Activated CD4-positive, alpha-beta T cell treated with anti-CD3 and anti-CD28 coated beads, Interleukin-2, amount 50 U/mL, for 24 hours (primary cell): ENCODE results near the gene SNX9.

Source experiments
- DNase-seq, 2 donors: peaks; one replicate each; pipeline ENCODE4 v3.0.0-alpha.2; 2020; ENCODE audit warnings: low read depth in 1 of 2, low spot score in 1 of 2

The SNX9 gene

GRCh38 chr6:157975456-157975855, 152.4 kb downstream of the SNX9 start:
- DNase-seq, result no peak

DNA sequence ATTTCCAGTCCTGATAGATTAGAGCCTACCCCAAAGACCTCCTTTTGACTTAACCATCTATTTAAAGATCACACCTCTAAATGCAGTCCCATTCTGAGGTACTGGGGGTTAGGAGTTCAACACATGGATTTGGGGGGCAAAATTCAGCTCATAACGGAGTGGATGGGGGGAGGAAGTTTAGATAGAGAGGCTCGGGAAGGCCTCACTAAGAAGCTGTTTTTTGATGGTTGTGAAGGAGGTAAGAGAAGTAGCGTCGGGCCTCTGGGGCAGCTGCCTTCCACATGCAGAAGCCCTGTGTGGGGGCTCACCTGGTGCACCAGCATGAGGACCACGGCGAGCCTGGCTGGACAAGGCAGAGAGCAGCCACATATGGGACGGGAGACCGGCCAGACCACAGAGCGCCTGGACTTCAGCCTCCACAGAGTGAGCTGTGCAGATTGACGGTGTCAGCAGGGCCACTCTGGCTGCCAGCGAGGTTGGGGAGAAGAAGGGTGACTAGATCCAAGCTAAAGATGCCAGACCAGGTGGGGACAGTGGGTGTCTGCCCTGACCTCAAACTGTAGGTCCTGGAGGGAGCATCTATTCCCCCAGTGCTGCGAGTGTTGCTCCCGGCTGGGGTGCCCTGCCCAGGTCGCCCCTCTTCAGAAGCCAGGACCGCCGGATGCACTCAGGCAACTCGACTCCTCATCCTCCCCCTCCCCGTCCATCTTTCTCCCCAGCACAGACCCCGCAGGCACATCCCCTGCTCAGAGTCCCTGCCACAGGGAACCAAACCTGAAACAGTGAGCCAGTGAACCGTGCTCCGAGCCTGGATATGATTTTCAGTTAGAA, 153.5 kb downstream of the SNX9 start:
- no peak for DNase-seq

DNA sequence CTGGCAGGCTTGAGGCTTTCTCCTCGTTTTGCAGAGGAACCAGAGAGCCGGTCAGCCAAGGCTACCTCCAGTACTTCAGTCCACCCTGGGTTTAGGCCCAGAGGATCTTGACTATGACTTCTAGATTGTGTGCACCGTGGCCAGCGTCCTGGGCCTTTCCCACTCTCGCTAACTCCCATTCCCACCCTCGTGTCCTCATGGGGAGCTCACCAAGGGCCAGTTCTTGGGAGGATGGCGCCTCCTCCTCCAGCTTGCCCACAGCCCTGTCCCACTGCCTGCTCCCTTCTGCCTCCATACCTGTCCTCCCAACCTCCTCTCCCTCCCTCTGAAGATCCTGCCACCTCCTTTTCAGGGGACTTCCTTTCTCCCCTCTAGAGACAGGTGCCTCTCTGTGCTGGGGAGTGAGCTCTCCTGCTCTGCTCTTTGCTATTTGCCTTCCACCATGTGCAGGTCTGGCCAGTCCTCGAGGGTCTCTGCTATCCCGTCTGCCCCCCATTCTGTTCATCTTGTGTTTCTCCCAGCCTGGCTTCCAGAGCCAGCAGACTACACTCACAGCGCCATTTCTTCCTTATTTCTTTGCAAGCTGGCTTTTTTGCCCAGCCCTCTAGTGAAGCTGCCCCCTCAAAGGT, 154.2 kb downstream of the SNX9 start:
- DNase-seq, result no peak

GRCh38 chr6:157978021-157978783, 155.2 kb downstream of the SNX9 start:
- DNase-seq, result no peak

- no peak for DNase-seq
Measured at GRCh38 chr6:157980288-157981131, 157.5 kb downstream of the SNX9 start.

DNA sequence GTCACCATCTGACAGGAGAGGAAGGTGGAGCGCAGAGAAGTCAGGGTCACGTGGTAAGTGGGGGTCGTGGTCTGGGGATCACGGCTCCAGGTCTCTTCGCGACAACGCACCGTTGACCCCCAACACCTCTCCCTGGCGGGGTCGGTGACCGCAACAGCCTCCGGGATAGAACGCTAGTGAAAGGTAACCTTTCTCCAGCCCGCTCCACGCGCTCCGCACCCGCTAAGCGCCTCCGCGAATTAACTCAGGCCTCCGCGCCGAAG, 158.0 kb downstream of the SNX9 start:
- DNase-seq, result no peak

DNA sequence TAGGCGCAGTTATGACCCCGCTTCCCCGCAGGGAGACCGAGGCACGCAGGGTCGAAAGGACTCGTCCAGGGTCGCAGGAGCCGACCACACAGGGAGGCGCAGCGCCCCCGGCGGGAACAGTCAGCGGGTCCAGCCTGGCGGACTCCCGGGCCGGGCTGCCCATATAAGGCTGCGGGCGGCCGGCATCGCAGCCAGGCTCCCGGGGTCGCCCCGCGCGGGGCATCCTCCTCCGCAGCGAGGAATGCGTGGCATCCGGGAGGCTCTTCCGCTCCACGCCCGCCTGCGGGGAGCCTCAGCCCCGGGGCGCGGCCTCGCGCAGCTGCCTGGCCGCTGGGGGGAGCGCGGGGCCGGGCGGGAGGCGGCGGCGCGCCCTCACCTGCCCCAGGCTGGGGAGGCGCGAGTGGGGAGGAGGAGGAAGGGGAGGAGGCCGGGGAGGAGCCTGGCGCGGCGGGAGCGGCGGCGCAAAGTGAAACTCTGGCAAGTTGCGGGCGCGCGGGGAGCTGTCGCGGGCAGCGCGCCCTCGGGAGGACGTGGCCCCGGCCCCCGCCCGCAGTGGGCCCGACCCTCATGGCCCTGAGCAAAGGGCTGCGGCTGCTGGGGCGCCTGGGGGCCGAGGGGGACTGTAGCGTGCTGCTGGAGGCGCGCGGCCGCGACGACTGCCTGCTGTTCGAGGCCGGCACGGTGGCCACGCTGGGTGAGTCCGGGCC, 158.5 kb downstream of the SNX9 start, which contains the start of gene SYNJ2:
TSS of gene SYNJ2 (plus strand) at position 469 of the 707 bp plus-strand sequence. CDS start at position 568, 99 bp downstream.
- peak; percentile 52 to 69 for DNase-seq

- peak in 1 of 2 donors; percentile 15 for DNase-seq
Measured at GRCh38 chr6:157982102-157982562, 159.1 kb downstream of the SNX9 start.

DNA sequence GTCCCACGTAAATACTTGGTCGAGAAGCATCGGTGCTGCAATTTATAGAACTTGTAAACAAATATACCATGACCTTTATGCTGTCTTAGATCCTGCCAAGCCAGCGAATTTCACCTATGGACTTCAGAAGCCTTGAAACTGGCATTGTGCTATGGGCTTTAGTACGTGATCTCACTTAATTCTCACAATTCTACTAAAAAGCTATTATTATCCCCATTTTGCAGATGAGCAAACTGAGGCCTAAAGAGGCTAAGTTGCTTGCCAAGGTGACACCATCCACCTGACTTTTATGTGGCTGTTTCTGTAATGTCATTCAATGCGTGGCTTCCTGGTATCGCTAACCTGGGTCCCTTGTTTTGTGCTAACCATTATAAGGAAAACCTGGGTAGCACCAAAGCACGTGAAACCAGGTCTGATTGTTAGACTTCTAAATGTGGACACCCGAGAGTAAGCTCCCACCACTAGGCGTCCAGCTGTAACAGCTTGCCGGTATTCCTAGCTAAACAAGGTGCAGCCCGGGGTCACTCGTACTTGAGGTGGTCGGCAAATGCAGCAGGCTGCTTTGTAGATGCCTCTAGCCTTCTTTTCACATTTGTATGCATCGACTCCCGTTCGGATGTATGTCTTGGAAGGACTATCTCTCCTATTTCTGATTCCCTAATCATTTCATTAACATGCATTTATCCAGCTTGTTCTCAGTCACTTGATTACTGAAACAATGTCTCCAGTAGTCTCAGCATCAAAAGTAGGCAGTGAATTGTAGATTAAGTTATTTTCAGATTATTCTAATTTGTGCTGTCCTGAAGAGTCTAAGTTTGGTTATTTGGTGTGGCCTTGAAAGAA, 159.7 kb downstream of the SNX9 start:
- no peak for DNase-seq

DNA sequence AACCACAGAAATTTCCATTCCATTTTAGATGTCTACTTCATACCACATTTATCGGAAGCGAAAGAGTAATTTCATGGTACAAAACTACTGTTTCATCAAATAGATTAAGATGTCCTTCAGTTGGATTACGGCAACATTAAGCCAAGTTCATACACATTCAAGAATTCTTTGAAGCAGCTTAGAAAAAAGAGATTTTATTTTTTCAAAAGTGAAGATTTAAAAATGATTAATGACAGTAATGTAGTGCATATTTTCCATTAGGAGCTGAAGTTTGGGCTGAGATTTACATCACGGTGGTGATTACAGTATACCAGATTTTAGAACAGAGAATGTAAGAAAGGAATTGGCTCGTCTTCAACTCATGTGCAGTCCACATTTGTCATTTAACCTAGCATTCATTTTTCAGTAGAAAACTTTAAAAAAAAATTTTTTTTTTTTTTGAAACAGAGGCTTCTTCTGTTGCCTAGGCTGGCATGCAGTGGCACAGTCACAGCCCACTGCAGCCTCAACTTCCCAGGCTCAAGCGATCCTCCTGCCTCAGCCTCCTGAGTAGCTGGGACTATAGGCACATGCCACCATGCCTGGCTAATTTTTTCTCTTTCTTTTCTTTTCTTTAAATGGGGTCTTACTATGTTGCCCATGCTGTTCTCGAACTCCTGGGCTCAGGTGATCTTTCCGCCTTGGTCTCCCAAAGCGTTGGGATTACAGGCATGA, 160.5 kb downstream of the SNX9 start:
- DNase-seq, result no peak

GRCh38 chr6:157984128-157984527, 161.1 kb downstream of the SNX9 start:
- no peak for DNase-seq

DNA sequence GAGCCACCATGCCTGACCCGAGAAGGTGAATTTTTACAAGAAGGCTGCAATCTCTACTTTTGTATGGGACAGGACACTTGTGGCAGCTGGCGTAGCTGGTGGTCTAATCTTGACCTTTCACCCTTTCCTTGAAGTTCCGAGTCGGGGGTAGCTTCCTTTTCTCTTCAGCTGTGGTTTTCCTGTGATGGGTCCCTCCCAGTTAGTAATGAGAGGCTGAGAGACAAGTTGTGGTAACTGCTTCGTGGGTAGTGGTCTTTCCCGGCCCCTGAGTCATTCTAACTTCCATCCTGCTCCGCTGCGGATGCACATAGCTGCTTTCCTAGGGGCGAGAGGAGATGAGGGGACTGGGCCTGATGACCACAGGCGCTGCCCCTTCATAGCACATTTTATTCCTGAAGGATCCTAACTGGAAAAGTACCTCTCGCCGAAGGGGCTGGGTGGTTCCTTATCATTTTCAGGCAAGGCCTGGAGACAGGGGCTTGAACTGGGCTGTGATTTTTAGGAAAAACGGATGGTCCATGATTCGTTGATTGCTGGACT, 161.7 kb downstream of the SNX9 start:
- no peak for DNase-seq

GRCh38 chr6:157985378-157986155, 162.5 kb downstream of the SNX9 start:
- DNase-seq, result no peak

DNA sequence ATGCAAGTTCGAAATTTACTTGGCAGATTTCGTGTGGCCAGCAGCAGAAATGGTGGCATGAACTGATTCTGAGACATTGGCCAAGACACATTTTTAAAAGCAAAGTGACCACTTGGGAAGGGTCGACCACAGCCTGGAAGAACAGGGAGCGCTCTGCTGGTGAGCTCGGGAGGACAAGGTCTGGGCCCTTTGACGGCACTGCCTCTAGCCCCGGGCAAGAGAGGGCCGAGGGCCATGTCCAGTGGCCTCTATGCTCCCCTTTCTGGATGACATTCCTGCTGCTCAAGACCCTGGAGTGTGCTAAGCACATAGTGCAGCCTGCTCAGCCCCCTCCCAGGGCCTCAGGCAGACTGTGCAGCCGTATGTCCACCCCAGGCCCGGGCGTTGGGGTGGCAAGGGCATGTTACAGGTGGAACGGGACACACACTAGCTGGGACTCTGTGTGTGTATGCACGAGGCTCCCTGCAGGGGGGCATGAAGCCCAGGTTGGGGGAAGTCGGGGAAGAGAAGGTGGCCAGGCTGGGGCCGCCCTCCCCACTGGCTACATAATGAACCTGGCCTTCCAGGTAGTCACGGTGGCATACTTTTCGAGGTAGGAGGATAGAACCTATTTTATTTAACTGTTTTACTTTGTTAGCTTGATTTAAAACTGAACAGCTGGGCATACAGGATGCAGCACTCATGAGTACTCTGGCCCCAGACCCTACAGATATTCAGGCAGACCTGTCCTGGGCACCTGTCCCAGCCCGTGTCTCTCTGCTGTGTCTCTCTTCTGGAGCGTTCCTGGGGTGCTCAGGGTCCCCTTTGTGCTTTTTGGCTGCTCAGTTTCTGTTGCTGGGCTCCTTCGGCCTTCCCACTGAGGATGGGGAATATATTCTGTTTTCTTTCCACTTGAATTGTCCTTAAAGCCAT, 165.0 kb downstream of the SNX9 start:
- DNase-seq, result no peak

DNA sequence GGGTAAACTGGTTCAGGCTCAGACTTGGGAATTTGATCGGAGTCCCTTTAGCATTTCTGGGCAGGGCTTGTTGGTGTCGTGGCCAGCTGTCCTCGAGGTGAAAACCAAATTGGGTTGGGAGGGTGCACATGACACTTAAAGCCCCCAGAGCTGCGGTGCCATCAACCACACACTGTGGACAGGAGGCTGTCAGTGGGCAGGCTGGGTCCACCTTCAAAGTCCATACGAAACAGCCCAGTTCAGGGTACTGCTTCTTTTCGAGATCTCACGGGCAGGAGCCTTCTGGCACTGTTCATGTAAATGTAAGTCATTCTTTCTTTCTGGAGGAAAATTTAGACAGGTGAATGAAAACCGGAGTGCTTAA, 165.6 kb downstream of the SNX9 start:
- no peak for DNase-seq

DNA sequence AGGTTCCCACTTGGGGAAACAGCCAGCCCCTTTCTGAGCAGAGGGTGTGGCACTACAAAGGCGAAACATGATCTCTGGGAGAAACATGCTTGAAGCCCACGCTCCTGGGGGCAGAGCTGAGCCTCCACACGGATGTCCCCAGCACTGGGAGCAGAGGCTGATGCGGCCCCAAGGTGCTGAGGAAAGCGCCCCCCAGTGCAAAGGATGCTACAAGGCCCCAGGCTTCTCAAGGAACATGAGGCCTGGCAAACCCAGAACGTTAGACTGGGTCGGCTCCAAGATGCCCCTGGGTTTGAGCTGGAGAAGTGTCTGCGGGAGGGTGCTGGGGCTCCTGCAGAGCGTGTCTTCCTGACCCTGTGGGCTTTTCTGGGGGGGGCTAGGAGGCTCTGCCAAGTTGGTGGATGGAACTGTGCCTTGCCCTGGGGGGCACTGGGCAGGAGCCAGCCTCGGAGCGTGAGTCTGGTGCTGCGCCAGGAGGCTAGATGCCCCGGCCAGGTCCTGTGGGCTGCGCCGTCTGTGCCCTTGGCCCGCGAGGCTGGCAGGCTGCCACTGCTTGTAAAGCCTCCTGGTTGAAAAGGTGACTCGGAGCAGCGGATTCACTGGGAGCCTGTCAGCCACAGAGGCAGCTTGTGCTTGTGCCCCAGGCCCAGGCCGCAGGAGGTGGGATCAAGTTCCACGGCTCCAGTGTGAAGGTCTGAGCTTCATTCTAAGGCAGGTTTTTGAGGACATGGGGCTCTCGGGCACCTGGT, 166.7 kb downstream of the SNX9 start:
- no peak for DNase-seq
